HEK293 (cell line): ENCODE results near the gene IP6K3.
A peak's percentile ranks its signal among the peaks of the same experiment; 100 is the strongest.

Experiments
- CTCF ChIA-PET: fragments of 350-600 bp; formaldehyde crosslinking; extraction: SDS; loops from one replicate; lab custom pipeline; 2021; ENCODE audit warnings: antibody characterized with exemption; lab: Yijun Ruan, JAX
- POLR2A ChIA-PET: fragments of 300-600 bp; formaldehyde crosslinking; extraction: SDS; loops from one replicate; lab custom pipeline; 2020; ENCODE audit warnings: antibody characterized with exemption, inconsistent platforms; lab: Yijun Ruan, JAX
- H3K27ac ChIP-seq: fragments of 200-500 bp; sonication (Bioruptor generic); 2 replicates; pipeline ENCODE4 v1.5.1; 2014; ENCODE audit warnings: low read depth, low read length, control low read depth, inconsistent platforms; ENCODE audit errors: extremely low read depth
- H3K36me3 ChIP-seq, 2 experiments: fragments of 200-500 bp in 1 of 2; sonication (Bioruptor generic) in 1 of 2; 1 replicate in 1 of 2; 2 replicates in 1 of 2; pipeline ENCODE4 v1.5.1; 2014 to 2017; ENCODE audit warnings: inconsistent platforms in 2 of 2, low read length in 2 of 2; ENCODE audit not compliant: control insufficient read depth in 2 of 2, insufficient read depth in 1 of 2
- H3K4me1 ChIP-seq: fragments of 200-500 bp; sonication (Bioruptor generic); 2 replicates; pipeline ENCODE4 v1.5.1; 2014; ENCODE audit warnings: mild to moderate bottlenecking, low read length, inconsistent platforms; ENCODE audit not compliant: control insufficient read depth, insufficient read depth
- H3K4me3 ChIP-seq: 2 replicates; pipeline ENCODE4 v1.5.1; 2011; ENCODE audit warnings: low read depth, mild to moderate bottlenecking, control low read depth, low read length, moderate library complexity
- H3K9me3 ChIP-seq: fragments of 200-500 bp; sonication (Bioruptor generic); 2 replicates; pipeline ENCODE4 v1.5.1; 2014; ENCODE audit warnings: low read depth, low read length, inconsistent platforms; ENCODE audit not compliant: control insufficient read depth, insufficient read depth
- EGR2 ChIP-seq: fragments of 450-650 bp; formaldehyde crosslinking; IDR thresholded peaks from 2 replicates; pipeline ENCODE4 v1.5.1; 2016; ENCODE audit warnings: low read depth, missing biosample characterization, missing genetic modification characterization
- FEZF1 ChIP-seq: fragments of 450-650 bp; formaldehyde crosslinking; IDR thresholded peaks from 2 replicates; pipeline ENCODE4 v1.5.1; 2016; ENCODE audit warnings: missing biosample characterization, missing genetic modification characterization
- KLF17 ChIP-seq: fragments of 450-650 bp; formaldehyde crosslinking; IDR thresholded peaks from 2 replicates; pipeline ENCODE4 v1.5.1; 2016; ENCODE audit warnings: missing biosample characterization, missing genetic modification characterization
- OSR2 ChIP-seq: fragments of 450-650 bp; formaldehyde crosslinking; IDR thresholded peaks from 2 replicates; pipeline ENCODE4 v1.5.1; 2016; ENCODE audit warnings: missing biosample characterization, missing genetic modification characterization
- OVOL3 ChIP-seq: fragments of 450-650 bp; formaldehyde crosslinking; IDR thresholded peaks from 2 replicates; pipeline ENCODE4 v1.5.1; 2016; ENCODE audit warnings: missing biosample characterization, missing genetic modification characterization
- ZBTB6 ChIP-seq: fragments of 450-650 bp; formaldehyde crosslinking; IDR thresholded peaks from 2 replicates; pipeline ENCODE4 v1.5.1; 2017; ENCODE audit warnings: missing biosample characterization, missing genetic modification characterization
- ZBTB7A ChIP-seq: fragments of 450-650 bp; formaldehyde crosslinking; IDR thresholded peaks from 2 replicates; pipeline ENCODE4 v1.5.1; 2016; ENCODE audit warnings: low read depth, missing biosample characterization, missing genetic modification characterization
- ZIC2 ChIP-seq: fragments of 450-650 bp; formaldehyde crosslinking; IDR thresholded peaks from 2 replicates; pipeline ENCODE4 v1.5.1; 2016; ENCODE audit warnings: missing biosample characterization, missing genetic modification characterization
- ZNF174 ChIP-seq: fragments of 450-650 bp; formaldehyde crosslinking; IDR thresholded peaks from 2 replicates; pipeline ENCODE4 v1.5.0; 2017; ENCODE audit warnings: missing biosample characterization, mild to moderate bottlenecking, missing genetic modification characterization
- ZNF202 ChIP-seq: fragments of 450-650 bp; formaldehyde crosslinking; IDR thresholded peaks from 2 replicates; pipeline ENCODE4 v1.5.1; 2016; ENCODE audit warnings: missing biosample characterization, missing genetic modification characterization, borderline replicate concordance
- ZNF223 ChIP-seq: fragments of 450-650 bp; formaldehyde crosslinking; IDR thresholded peaks from 2 replicates; pipeline ENCODE4 v1.5.1; 2016; ENCODE audit warnings: missing biosample characterization, missing genetic modification characterization
- ZNF266 ChIP-seq: fragments of 450-650 bp; formaldehyde crosslinking; IDR thresholded peaks from 2 replicates; pipeline ENCODE4 v1.5.1; 2016; ENCODE audit warnings: missing biosample characterization, missing genetic modification characterization, low read depth
- ZNF560 ChIP-seq: fragments of 450-650 bp; formaldehyde crosslinking; IDR thresholded peaks from 2 replicates; pipeline ENCODE4 v1.5.1; 2017; ENCODE audit warnings: missing biosample characterization, missing genetic modification characterization, borderline replicate concordance
- ZSCAN16 ChIP-seq: fragments of 450-650 bp; formaldehyde crosslinking; IDR thresholded peaks from 2 replicates; pipeline ENCODE4 v1.5.1; 2016; ENCODE audit warnings: missing biosample characterization, missing genetic modification characterization
- TF ChIP-seq, protein P1 (sequence below): fragments of 450-650 bp; formaldehyde crosslinking; IDR thresholded peaks from 2 replicates; pipeline ENCODE4 v1.5.1; 2016; ENCODE audit warnings: missing biosample characterization, missing genetic modification characterization

The IP6K3 gene

DNA sequence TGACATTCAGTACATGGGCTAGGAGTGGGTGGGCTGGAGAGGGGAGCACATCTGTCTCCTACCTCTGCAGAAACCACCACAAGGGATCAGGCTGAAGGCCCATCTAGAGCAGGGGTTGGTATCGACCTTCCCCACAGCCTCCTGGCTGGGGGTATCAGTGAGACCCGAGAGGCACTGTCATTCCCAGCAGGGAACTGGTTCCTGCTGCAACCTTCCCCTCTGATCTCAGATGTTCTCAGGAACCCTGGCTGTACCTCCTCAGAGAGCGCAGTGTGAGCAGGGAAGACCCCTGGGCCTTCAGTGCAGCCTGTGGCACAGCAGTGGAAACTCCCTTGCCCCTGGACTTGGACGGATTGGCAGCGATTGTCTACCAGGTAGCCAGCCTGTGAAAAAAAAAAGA is 7.8 kb downstream of the IP6K3 start:
- no peaks in the 10 kb centered on the region for H3K9me3 ChIP-seq
- ChIA-PET CTCF (interaction anchor here (1.1 to 1.6 kb wide), 2 partner anchors 38 to 289 kb away, joined by 3 read pairs; no protein-coding TSS in a partner anchor), POLR2A (no interaction called here)
- no peaks in the 10 kb centered on the region for H3K36me3 ChIP-seq
- peaks cover under 1% of the 10 kb centered on the region; the same call in 1 of the 2 replicates for H3K4me1 ChIP-seq
- TF ChIP-seq ZIC2 (peak; percentile 98), OVOL3 (tag by site-specific recombination) (no peak), ZNF560 (tag by site-specific recombination) (no peak)
- no peak overlapping the region for H3K4me3 ChIP-seq
- H3K27ac ChIP-seq = no peak overlapping the region

DNA sequence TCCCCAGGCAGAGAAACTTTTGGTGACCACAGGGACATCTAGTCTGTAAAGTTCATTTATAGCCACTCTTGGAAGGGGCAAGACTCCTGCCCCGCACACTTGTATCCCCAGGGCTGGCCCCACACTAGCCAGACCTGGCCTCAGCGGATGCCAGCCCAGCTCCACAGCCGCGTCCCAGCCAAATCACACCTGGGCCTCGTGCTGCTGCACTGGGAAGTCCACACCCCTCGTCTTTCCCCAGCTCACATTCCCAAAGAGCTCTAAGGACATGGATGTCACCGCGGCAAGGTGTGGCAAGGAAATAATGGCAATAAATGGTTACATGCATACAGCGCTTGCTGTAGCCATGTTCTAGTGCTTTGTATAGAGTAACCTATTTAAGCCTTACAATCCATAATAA is 8.6 kb downstream of the IP6K3 start:
- ChIA-PET POLR2A (interaction anchor here (1.4 kb wide), 1 partner anchor 27 kb away, joined by 6 read pairs; the partner anchor contains the start of gene UQCC2), CTCF (interaction anchor here (0.7 to 1.6 kb wide), 4 partner anchors 21 to 290 kb away, joined by 3 to 5 read pairs (median 3); no protein-coding TSS in a partner anchor)

GRCh38 chr6:33737267-33738026 is 9.3 kb downstream of the IP6K3 start:
- POLR2A ChIA-PET = interaction anchor here (1.4 kb wide), 1 partner anchor 26 kb away, joined by 6 read pairs; the partner anchor contains the start of gene UQCC2
- TF ChIP-seq KLF17 (tag by site-specific recombination) = no peak
- TF ChIP-seq ZNF202 = no peak
- TF ChIP-seq ZIC2 = peak; percentile 43
- no peak for TF ChIP-seq ZNF223 (tag by site-specific recombination)
- no peak for TF ChIP-seq ZNF174 (tag by site-specific recombination)
- TF ChIP-seq, protein P1, sequence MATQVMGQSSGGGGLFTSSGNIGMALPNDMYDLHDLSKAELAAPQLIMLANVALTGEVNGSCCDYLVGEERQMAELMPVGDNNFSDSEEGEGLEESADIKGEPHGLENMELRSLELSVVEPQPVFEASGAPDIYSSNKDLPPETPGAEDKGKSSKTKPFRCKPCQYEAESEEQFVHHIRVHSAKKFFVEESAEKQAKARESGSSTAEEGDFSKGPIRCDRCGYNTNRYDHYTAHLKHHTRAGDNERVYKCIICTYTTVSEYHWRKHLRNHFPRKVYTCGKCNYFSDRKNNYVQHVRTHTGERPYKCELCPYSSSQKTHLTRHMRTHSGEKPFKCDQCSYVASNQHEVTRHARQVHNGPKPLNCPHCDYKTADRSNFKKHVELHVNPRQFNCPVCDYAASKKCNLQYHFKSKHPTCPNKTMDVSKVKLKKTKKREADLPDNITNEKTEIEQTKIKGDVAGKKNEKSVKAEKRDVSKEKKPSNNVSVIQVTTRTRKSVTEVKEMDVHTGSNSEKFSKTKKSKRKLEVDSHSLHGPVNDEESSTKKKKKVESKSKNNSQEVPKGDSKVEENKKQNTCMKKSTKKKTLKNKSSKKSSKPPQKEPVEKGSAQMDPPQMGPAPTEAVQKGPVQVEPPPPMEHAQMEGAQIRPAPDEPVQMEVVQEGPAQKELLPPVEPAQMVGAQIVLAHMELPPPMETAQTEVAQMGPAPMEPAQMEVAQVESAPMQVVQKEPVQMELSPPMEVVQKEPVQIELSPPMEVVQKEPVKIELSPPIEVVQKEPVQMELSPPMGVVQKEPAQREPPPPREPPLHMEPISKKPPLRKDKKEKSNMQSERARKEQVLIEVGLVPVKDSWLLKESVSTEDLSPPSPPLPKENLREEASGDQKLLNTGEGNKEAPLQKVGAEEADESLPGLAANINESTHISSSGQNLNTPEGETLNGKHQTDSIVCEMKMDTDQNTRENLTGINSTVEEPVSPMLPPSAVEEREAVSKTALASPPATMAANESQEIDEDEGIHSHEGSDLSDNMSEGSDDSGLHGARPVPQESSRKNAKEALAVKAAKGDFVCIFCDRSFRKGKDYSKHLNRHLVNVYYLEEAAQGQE (tag by site-specific recombination) = no peak
- no peak for TF ChIP-seq ZNF266 (tag by site-specific recombination)
- no peak for TF ChIP-seq ZBTB7A (tag by site-specific recombination)
- TF ChIP-seq FEZF1 = no peak
- peak; percentile 20; the same call in 1 of the 2 replicates for TF ChIP-seq EGR2
- TF ChIP-seq ZBTB6 (tag by site-specific recombination) = no peak
- no peak for TF ChIP-seq OSR2 (tag by site-specific recombination)

More for the DNA sequence above, 8.6 kb downstream of the IP6K3 start:
- Histone ChIP-seq H3K9me3 (no peaks in the 10 kb centered on the region), H3K27ac (no peak overlapping the region), H3K36me3 (no peaks in the 10 kb centered on the region), H3K4me1 (no peaks in the 10 kb centered on the region), H3K4me3 (no peak overlapping the region)
- no peak for TF ChIP-seq ZSCAN16 (tag by site-specific recombination)

More at GRCh38 chr6:33737267-33738026, 9.3 kb downstream of the IP6K3 start:
- CTCF ChIA-PET = interaction anchor here (0.7 to 1.6 kb wide), 6 partner anchors 9 to 290 kb away, joined by 3 to 5 read pairs (median 4); no protein-coding TSS in a partner anchor
- H3K36me3 ChIP-seq = no peaks in the 10 kb centered on the region
- no peaks in the 10 kb centered on the region for H3K9me3 ChIP-seq
- no peaks in the 10 kb centered on the region for H3K4me1 ChIP-seq
- no peak overlapping the region for H3K4me3 ChIP-seq
- H3K27ac ChIP-seq = no peak overlapping the region
